IMR-90 (cell line): Measurements from ENCODE around the gene ELP6.

Experiments used
- CEBPB ChIP-seq: IDR thresholded peaks from 2 replicates; pipeline ENCODE4 v1.6.1; 2012; ENCODE audit warnings: low read depth, low read length, improper control_type of control experiment
- CHD1 ChIP-seq: IDR thresholded peaks from 2 replicates; pipeline ENCODE4 v1.6.1; 2012; ENCODE audit warnings: low read depth, low read length, improper control_type of control experiment
- CTCF ChIP-seq: conservative IDR thresholded peaks from 2 replicates; pipeline ENCODE4 v1.5.1; 2012; ENCODE audit warnings: mild to moderate bottlenecking, low read depth, low read length, improper control_type of control experiment
- MAFK ChIP-seq: IDR thresholded peaks from 2 replicates; pipeline ENCODE4 v1.6.1; 2012; ENCODE audit warnings: low read depth, low read length, improper control_type of control experiment
- POLR2A ChIP-seq: IDR thresholded peaks from 2 replicates; pipeline ENCODE4 v1.6.1; 2012; ENCODE audit warnings: mild to moderate bottlenecking, low read depth, low read length
- RAD21 ChIP-seq: IDR thresholded peaks from 2 replicates; pipeline ENCODE4 v1.6.1; 2012; ENCODE audit warnings: low read length, improper control_type of control experiment
- RCOR1 ChIP-seq: IDR thresholded peaks from 2 replicates; pipeline ENCODE4 v1.6.1; 2012; ENCODE audit warnings: mild to moderate bottlenecking, low read length, improper control_type of control experiment; ENCODE audit not compliant: insufficient replicate concordance
- SMC3 ChIP-seq: fragments of 150-350 bp; IDR thresholded peaks from 2 replicates; pipeline ENCODE4 v1.6.1; 2016; ENCODE audit warnings: low read depth, mild to moderate bottlenecking, antibody characterized with exemption, low read length, moderate library complexity

- no peak for TF ChIP-seq CTCF
- TF ChIP-seq SMC3 = no peak
- TF ChIP-seq POLR2A = no peak
- TF ChIP-seq MAFK = no peak
- no peak for TF ChIP-seq CHD1
- no peak for TF ChIP-seq RCOR1
- TF ChIP-seq CEBPB = no peak
- TF ChIP-seq RAD21 = no peak
Measured at GRCh38 chr3:47476330-47476626, 37.2 kb downstream of the ELP6 start.
